ENCODE measurements around the gene RNF126.

GRCh38 chr19:634975-635652 is 27.9 kb downstream of the RNF126 start:
- no peak for TF ChIP-seq CTCF (conservative IDR thresholded peaks at IDR 0.05; ENCODE audit: low read depth in 2 of 2)
- TF ChIP-seq EZH2 (IDR thresholded peaks at IDR 0.05; ENCODE audit: low read depth, unreplicated experiment) = no peak
- no peak for TF ChIP-seq POLR2AphosphoS5 (IDR thresholded peaks at IDR 0.05; ENCODE audit: low read depth)
- no peak for TF ChIP-seq CREB1 (CRISPR knock-in tag; IDR thresholded peaks at IDR 0.05; ENCODE audit: low read depth)
- no peak for TF ChIP-seq EZH2phosphoT487 (IDR thresholded peaks at IDR 0.05; ENCODE audit: unreplicated experiment)
- TF ChIP-seq REST (IDR thresholded peaks at IDR 0.05; ENCODE audit: unreplicated experiment) = no peak
